PC-3 (cell line): ENCODE measurements around the gene CHRNB2. TPM values are rescaled to one million over a fixed set of nuclear protein-coding genes. Genes with fewer than 3 reads are reported as not detected.

ENCODE experiments used
- ATAC-seq: fragments of 200-7000 bp; cut with Tn5 transposase; 2 replicates; pipeline ENCODE4 v1.9.1; 2020; ENCODE audit warnings: mild to moderate bottlenecking, moderate library complexity
- BruUV-seq: library from RNA; stranded (reverse); fragments of 400-500 nt; replicated peaks from 2 replicates; lab custom pipeline; 2021; lab: Mats Ljungman, UMichigan
- CTCF ChIA-PET: fragments of 300-600 bp; sonication (Branson Sonifier 250); formaldehyde crosslinking; loops from one replicate; lab custom pipeline; 2022; ENCODE audit warnings: antibody characterized with exemption; lab: Charles Lee
- POLR2A ChIA-PET: fragments of 300-600 bp; sonication (Branson Sonifier 250); formaldehyde crosslinking; loops from one replicate; lab custom pipeline; 2022; ENCODE audit warnings: antibody characterized with exemption; ENCODE audit not compliant: unreplicated experiment; lab: Charles Lee
- DNase-seq: peaks from one replicate; pipeline ENCODE4 v3.0.0-alpha.2; 2015
- H2AFZ ChIP-seq: fragments of 300-600 bp; sonication (generic); 2 replicates; pipeline ENCODE4 v1.6.0; 2016; ENCODE audit warnings: antibody characterized with exemption, low read length
- H3F3A ChIP-seq: fragments of 300-600 bp; sonication (generic); one replicate; pipeline ENCODE4 v1.6.0; 2017; ENCODE audit warnings: antibody characterized with exemption, low read length, control low read depth, mild to moderate bottlenecking; ENCODE audit not compliant: unreplicated experiment
- H3K27ac ChIP-seq: fragments of 300-600 bp; sonication (generic); 2 replicates; pipeline ENCODE4 v1.5.1; 2016; ENCODE audit warnings: mild to moderate bottlenecking, low read length
- H3K27me3 ChIP-seq: fragments of 300-600 bp; sonication (generic); 2 replicates; pipeline ENCODE4 v1.6.1; 2016; ENCODE audit warnings: low read length, mixed read lengths
- H3K36me3 ChIP-seq: fragments of 300-600 bp; sonication (generic); 2 replicates; pipeline ENCODE4 v1.6.1; 2016; ENCODE audit warnings: low read depth, mixed run types, low read length, mixed read lengths
- H3K4me1 ChIP-seq: fragments of 300-600 bp; sonication (generic); 2 replicates; pipeline ENCODE4 v1.5.1; 2016; ENCODE audit warnings: low read length; ENCODE audit not compliant: insufficient read depth
- H3K4me2 ChIP-seq: fragments of 300-600 bp; sonication (generic); 2 replicates; pipeline ENCODE4 v1.6.0; 2016; ENCODE audit warnings: low read length
- H3K4me3 ChIP-seq: fragments of 300-600 bp; sonication (generic); 2 replicates; pipeline ENCODE4 v1.5.1; 2016; ENCODE audit warnings: mild to moderate bottlenecking, low read length, mixed read lengths
- H3K79me2 ChIP-seq: fragments of 300-600 bp; sonication (generic); 2 replicates; pipeline ENCODE4 v1.6.1; 2017; ENCODE audit warnings: low read length, mixed read lengths
- H3K9ac ChIP-seq: fragments of 300-600 bp; sonication (generic); 2 replicates; pipeline ENCODE4 v1.6.0; 2016; ENCODE audit warnings: mild to moderate bottlenecking, low read length
- H3K9me2 ChIP-seq: fragments of 300-600 bp; sonication (generic); replicated peaks from 2 replicates; pipeline ENCODE4 v1.6.1; 2016; ENCODE audit warnings: mixed run types, low read length, mixed read lengths
- H3K9me3 ChIP-seq: fragments of 300-600 bp; sonication (generic); 2 replicates; pipeline ENCODE4 v1.6.1; 2016; ENCODE audit warnings: low read length, mixed read lengths
- H4K20me1 ChIP-seq: fragments of 300-600 bp; sonication (generic); 2 replicates; pipeline ENCODE4 v1.6.1; 2016; ENCODE audit warnings: low read length, mixed read lengths
- EZH2 ChIP-seq: fragments of 300-600 bp; sonication (generic); IDR thresholded peaks from one replicate; pipeline ENCODE4 v1.6.1; 2017; ENCODE audit warnings: antibody characterized with exemption, mild to moderate bottlenecking, low read length; ENCODE audit not compliant: unreplicated experiment
- EZH2phosphoT487 ChIP-seq: fragments of 300-600 bp; sonication (generic); IDR thresholded peaks from 2 replicates; pipeline ENCODE4 v1.6.1; 2018; ENCODE audit warnings: mild to moderate bottlenecking, antibody characterized with exemption, low read length, borderline replicate concordance
- intact Hi-C: fragments of 100-400 bp; cut with micrococcal nuclease; formaldehyde crosslinking; loops from 2 replicates; pipeline ENCODE4 v1.9.0; 2023
- total RNA-seq: library from RNA; depleted of rRNA; stranded (reverse); fragments of >200 nt; gene quantifications from 2 replicates; pipeline ENCODE4 v1.2.3, GENCODE V29; 2014
- TF ChIP-seq, protein P1 (sequence below): fragments of 300-600 bp; sonication (generic); conservative IDR thresholded peaks from 2 replicates; pipeline ENCODE4 v1.5.1; 2017; ENCODE audit warnings: antibody characterized with exemption, low read depth, mild to moderate bottlenecking, low read length

CHRNB2 gene
- total RNA-seq, 1 experiment from 2014 or later: not detected

DNA sequence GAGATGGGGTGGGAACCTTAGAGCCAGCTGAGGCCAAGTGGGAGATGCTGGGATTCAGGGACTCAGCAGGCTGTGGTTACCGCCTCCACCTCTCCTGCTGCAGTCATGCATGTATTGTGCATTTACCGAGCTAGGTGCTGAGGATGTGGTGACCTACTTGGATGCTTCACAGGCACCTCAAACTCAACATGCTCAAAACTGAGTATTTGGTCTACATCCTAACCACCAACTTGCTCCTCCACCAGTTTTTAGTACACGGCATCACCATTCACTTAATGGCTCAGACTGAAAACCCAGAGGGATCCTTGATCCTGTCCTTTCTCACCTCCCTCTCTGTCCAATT is 5.6 kb downstream of the CHRNB2 start:
- ATAC-seq: no peak

GRCh38 chr1:154574716-154575115 is 7.1 kb downstream of the CHRNB2 start:
- DNase-seq (peak; percentile 16), ATAC-seq (peak; percentile 25; the same call in 1 of the 2 replicates)
- POLR2A ChIA-PET: no interaction called here
- no peaks in the 10 kb centered on the region for H3K79me2 ChIP-seq
- no peak overlapping the region for H3K9ac ChIP-seq
- no peaks in the 10 kb centered on the region for H3K9me3 ChIP-seq
- H3K9me2 ChIP-seq: no peaks in the 10 kb centered on the region
- H3K27ac ChIP-seq: no peak overlapping the region
- H2AFZ ChIP-seq: no peak overlapping the region
- no peaks in the 10 kb centered on the region for H4K20me1 ChIP-seq
- CTCF ChIA-PET: no interaction called here
- no TSS peak for BruUV-seq
- intact Hi-C loops: no loop called here
- H3K27me3 ChIP-seq: no peaks in the 10 kb centered on the region
- H3K4me3 ChIP-seq: no peak overlapping the region
- peaks cover 9% of the 10 kb centered on the region; the same call in 1 of the 2 replicates for H3K36me3 ChIP-seq
- no peak overlapping the region for H3K4me2 ChIP-seq
- H3F3A ChIP-seq: no peaks in the 10 kb centered on the region
- TF ChIP-seq EZH2phosphoT487 (no peak), EZH2 (no peak)
- TF ChIP-seq, protein P1, sequence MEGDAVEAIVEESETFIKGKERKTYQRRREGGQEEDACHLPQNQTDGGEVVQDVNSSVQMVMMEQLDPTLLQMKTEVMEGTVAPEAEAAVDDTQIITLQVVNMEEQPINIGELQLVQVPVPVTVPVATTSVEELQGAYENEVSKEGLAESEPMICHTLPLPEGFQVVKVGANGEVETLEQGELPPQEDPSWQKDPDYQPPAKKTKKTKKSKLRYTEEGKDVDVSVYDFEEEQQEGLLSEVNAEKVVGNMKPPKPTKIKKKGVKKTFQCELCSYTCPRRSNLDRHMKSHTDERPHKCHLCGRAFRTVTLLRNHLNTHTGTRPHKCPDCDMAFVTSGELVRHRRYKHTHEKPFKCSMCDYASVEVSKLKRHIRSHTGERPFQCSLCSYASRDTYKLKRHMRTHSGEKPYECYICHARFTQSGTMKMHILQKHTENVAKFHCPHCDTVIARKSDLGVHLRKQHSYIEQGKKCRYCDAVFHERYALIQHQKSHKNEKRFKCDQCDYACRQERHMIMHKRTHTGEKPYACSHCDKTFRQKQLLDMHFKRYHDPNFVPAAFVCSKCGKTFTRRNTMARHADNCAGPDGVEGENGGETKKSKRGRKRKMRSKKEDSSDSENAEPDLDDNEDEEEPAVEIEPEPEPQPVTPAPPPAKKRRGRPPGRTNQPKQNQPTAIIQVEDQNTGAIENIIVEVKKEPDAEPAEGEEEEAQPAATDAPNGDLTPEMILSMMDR: no peak
- no peaks in the 10 kb centered on the region for H3K4me1 ChIP-seq

More for the DNA sequence above, 5.6 kb downstream of the CHRNB2 start:
- H3K9me2 ChIP-seq: no peaks in the 10 kb centered on the region
- H3K79me2 ChIP-seq: no peaks in the 10 kb centered on the region
- intact Hi-C loops: no loop called here
- no peaks in the 10 kb centered on the region for H3F3A ChIP-seq
- H3K27me3 ChIP-seq: no peaks in the 10 kb centered on the region
- H4K20me1 ChIP-seq: no peaks in the 10 kb centered on the region
- no peak overlapping the region for H3K4me3 ChIP-seq
- no peak overlapping the region for H3K27ac ChIP-seq
- CTCF ChIA-PET: no interaction called here
- BruUV-seq: no TSS peak
- no peaks in the 10 kb centered on the region for H3K4me1 ChIP-seq
- DNase-seq: no peak
- TF ChIP-seq EZH2 (no peak), EZH2phosphoT487 (no peak)
- TF ChIP-seq, protein P1: no peak
- H3K36me3 ChIP-seq: no peaks in the 10 kb centered on the region
- no peak overlapping the region for H3K9ac ChIP-seq
- no peak overlapping the region for H3K4me2 ChIP-seq
- no peak overlapping the region for H2AFZ ChIP-seq
- POLR2A ChIA-PET: no interaction called here
- no peaks in the 10 kb centered on the region for H3K9me3 ChIP-seq

GRCh38 chr1:154575147-154575927 is 7.8 kb downstream of the CHRNB2 start:
- Histone ChIP-seq H3K4me1 (no peaks in the 10 kb centered on the region), H3K27me3 (no peaks in the 10 kb centered on the region), H3K9ac (no peak overlapping the region), H3F3A (no peaks in the 10 kb centered on the region), H3K9me2 (no peaks in the 10 kb centered on the region), H4K20me1 (no peaks in the 10 kb centered on the region), H2AFZ (no peak overlapping the region), H3K4me3 (no peak overlapping the region), H3K79me2 (no peaks in the 10 kb centered on the region), H3K27ac (no peak overlapping the region), H3K4me2 (no peak overlapping the region), H3K9me3 (no peaks in the 10 kb centered on the region), H3K36me3 (peaks cover 11% of the 10 kb centered on the region; the same call in 1 of the 2 replicates)
- intact Hi-C loops: no loop called here
- CTCF ChIA-PET: no interaction called here
- TF ChIP-seq EZH2phosphoT487: no peak
- TF ChIP-seq, protein P1: no peak
- no TSS peak for BruUV-seq
- DNase-seq: no peak
- POLR2A ChIA-PET: no interaction called here
- ATAC-seq: no peak
